Liver (tissue), 3 donors: Measurements from ENCODE around the gene SWI5.
"Not testable (repeated sequence)": the region's sequence is repeated elsewhere in the genome, so short reads cannot be mapped to it uniquely, and the experiment has no call there.

Experiments
- EGR1 ChIP-seq, 2 donors: IDR thresholded peaks; 2 replicates each; pipeline ENCODE4 v1.6.1; 2016 to 2018; ENCODE audit warnings: antibody characterized with exemption in 2 of 2, low read depth in 2 of 2
- FOXA1 ChIP-seq: IDR thresholded peaks from 2 replicates; pipeline ENCODE4 v1.6.1; 2016; ENCODE audit warnings: antibody characterized with exemption
- FOXA2 ChIP-seq: IDR thresholded peaks from 2 replicates; pipeline ENCODE4 v1.6.1; 2016; ENCODE audit warnings: antibody characterized with exemption
- GABPA ChIP-seq, 2 donors: IDR thresholded peaks in 1 of 2; conservative IDR thresholded peaks in 1 of 2; 2 replicates each; pipeline ENCODE4 v1.6.1; 2016; ENCODE audit warnings: antibody characterized with exemption in 2 of 2, mild to moderate bottlenecking in 1 of 2, moderate library complexity in 1 of 2
- NR2F2 ChIP-seq: IDR thresholded peaks from 2 replicates; pipeline ENCODE4 v1.6.1; 2016; ENCODE audit warnings: antibody characterized with exemption
- RAD21 ChIP-seq, 2 donors: IDR thresholded peaks; 2 replicates each; pipeline ENCODE4 v1.6.1; 2016; ENCODE audit warnings: antibody characterized with exemption in 2 of 2, mild to moderate bottlenecking in 2 of 2
- RXRA ChIP-seq, 2 donors: IDR thresholded peaks; 2 replicates each; pipeline ENCODE4 v1.6.1; 2017 to 2018; ENCODE audit warnings: antibody characterized with exemption in 2 of 2, mild to moderate bottlenecking in 1 of 2
- TAF1 ChIP-seq: conservative IDR thresholded peaks from 2 replicates; pipeline ENCODE4 v1.6.1; 2016; ENCODE audit warnings: antibody characterized with exemption, mild to moderate bottlenecking
- YY1 ChIP-seq: IDR thresholded peaks from 2 replicates; pipeline ENCODE4 v1.6.1; 2016; ENCODE audit warnings: antibody characterized with exemption, mild to moderate bottlenecking
- TF ChIP-seq, protein P1 (sequence below): fragments of 150-350 bp; IDR thresholded peaks from 2 replicates; pipeline ENCODE4 v1.5.1; 2017; ENCODE audit warnings: improper control_type of control experiment, low read depth, low read length; ENCODE audit not compliant: missing input control
- TF ChIP-seq, protein P2 (sequence below): IDR thresholded peaks from 2 replicates; pipeline ENCODE4 v1.6.1; 2016; ENCODE audit warnings: antibody characterized with exemption
- donor health status: healthy.
- donor health status: healthy.

DNA sequence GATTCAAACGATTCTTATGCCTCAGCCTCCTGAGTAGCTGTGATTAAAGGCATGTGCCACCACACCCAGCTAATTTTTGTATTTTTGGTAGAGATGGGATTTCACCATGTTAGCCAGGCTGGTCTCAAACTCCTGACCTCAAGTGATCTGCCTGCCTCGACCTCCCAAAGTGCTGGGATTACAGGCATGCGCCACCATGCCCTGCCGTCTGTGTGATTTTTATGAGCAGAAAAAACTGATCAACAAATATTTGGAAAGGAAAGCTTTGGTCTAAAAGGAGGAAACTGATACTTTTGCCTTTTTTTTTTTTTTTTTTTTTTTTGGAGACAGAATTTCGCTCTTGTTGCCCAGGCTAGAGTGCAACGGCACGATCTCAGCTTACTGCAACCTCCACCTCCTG is 45.2 kb upstream of the SWI5 start:
- TF ChIP-seq EGR1 (IDR thresholded peaks at IDR 0.05; ENCODE audit: low read depth in 2 of 2); FOXA1; RAD21 (IDR thresholded peaks at IDR 0.05); YY1; GABPA (IDR thresholded peaks at IDR 0.05 in 1 of 2, conservative IDR thresholded peaks at IDR 0.05 in 1 of 2); NR2F2; TAF1; FOXA2; RXRA (IDR thresholded peaks at IDR 0.05): not testable (repeated sequence)
- TF ChIP-seq, protein P1, sequence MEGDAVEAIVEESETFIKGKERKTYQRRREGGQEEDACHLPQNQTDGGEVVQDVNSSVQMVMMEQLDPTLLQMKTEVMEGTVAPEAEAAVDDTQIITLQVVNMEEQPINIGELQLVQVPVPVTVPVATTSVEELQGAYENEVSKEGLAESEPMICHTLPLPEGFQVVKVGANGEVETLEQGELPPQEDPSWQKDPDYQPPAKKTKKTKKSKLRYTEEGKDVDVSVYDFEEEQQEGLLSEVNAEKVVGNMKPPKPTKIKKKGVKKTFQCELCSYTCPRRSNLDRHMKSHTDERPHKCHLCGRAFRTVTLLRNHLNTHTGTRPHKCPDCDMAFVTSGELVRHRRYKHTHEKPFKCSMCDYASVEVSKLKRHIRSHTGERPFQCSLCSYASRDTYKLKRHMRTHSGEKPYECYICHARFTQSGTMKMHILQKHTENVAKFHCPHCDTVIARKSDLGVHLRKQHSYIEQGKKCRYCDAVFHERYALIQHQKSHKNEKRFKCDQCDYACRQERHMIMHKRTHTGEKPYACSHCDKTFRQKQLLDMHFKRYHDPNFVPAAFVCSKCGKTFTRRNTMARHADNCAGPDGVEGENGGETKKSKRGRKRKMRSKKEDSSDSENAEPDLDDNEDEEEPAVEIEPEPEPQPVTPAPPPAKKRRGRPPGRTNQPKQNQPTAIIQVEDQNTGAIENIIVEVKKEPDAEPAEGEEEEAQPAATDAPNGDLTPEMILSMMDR, result not testable (repeated sequence)
- TF ChIP-seq, protein P2, sequence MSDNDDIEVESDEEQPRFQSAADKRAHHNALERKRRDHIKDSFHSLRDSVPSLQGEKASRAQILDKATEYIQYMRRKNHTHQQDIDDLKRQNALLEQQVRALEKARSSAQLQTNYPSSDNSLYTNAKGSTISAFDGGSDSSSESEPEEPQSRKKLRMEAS, result not testable (repeated sequence)
